Trophoblast cell (in vitro differentiated cells and primary cell): ENCODE measurements around the gene EVL.

Experiments used
- DNase-seq, 2 donors: peaks; one replicate each; pipeline ENCODE4 v3.0.0-alpha.2; 2016
- H2AFZ ChIP-seq: 2 replicates; pipeline ENCODE4 v1.6.1; 2013; ENCODE audit warnings: low read length, moderate library complexity, mild to moderate bottlenecking; ENCODE audit not compliant: insufficient read depth, poor library complexity
- H2AK5ac ChIP-seq: 2 replicates; pipeline ENCODE4 v1.6.1; 2013; ENCODE audit warnings: mild to moderate bottlenecking, low read length
- H2BK120ac ChIP-seq: 2 replicates; pipeline ENCODE4 v1.6.1; 2013; ENCODE audit warnings: low read length, mild to moderate bottlenecking, moderate library complexity; ENCODE audit not compliant: insufficient read depth, poor library complexity
- H2BK12ac ChIP-seq: 2 replicates; pipeline ENCODE4 v1.6.1; 2013; ENCODE audit warnings: mild to moderate bottlenecking, low read length, moderate library complexity
- H2BK5ac ChIP-seq: 2 replicates; pipeline ENCODE4 v1.6.1; 2013; ENCODE audit warnings: low read length, low read depth, moderate library complexity, mild to moderate bottlenecking; ENCODE audit not compliant: poor library complexity
- H3K14ac ChIP-seq: 2 replicates; pipeline ENCODE4 v1.6.1; 2013; ENCODE audit warnings: mild to moderate bottlenecking, low read length
- H3K18ac ChIP-seq: 2 replicates; pipeline ENCODE4 v1.6.1; 2013; ENCODE audit warnings: mild to moderate bottlenecking, low read length
- H3K23ac ChIP-seq: 2 replicates; pipeline ENCODE4 v1.6.1; 2013; ENCODE audit warnings: low read length
- H3K27ac ChIP-seq: 2 replicates; pipeline ENCODE4 v1.5.1; 2013; ENCODE audit warnings: low read depth, mild to moderate bottlenecking, inconsistent platforms, low read length, moderate library complexity
- H3K27me3 ChIP-seq: 2 replicates; pipeline ENCODE4 v1.6.1; 2013; ENCODE audit warnings: inconsistent platforms, mild to moderate bottlenecking, low read length, moderate library complexity; ENCODE audit not compliant: insufficient read depth
- H3K36me3 ChIP-seq, 2 experiments: 1 replicate in 1 of 2; 2 replicates in 1 of 2; pipeline ENCODE4 v1.6.1; 2013; ENCODE audit warnings: low read length in 2 of 2, mild to moderate bottlenecking in 2 of 2, moderate library complexity in 1 of 2; ENCODE audit not compliant: insufficient read depth in 2 of 2, control insufficient read depth in 1 of 2
- H3K4ac ChIP-seq: 2 replicates; pipeline ENCODE4 v1.6.1; 2013; ENCODE audit warnings: low read depth, mild to moderate bottlenecking, low read length, moderate library complexity
- H3K4me1 ChIP-seq, 2 experiments: 1 replicate in 1 of 2; 2 replicates in 1 of 2; pipeline ENCODE4 v1.6.1; 2013; ENCODE audit warnings: low read length in 2 of 2, mild to moderate bottlenecking in 2 of 2, moderate library complexity in 1 of 2; ENCODE audit not compliant: insufficient read depth in 2 of 2, control insufficient read depth in 1 of 2
- H3K4me2 ChIP-seq: 2 replicates; pipeline ENCODE4 v1.6.1; 2013; ENCODE audit warnings: inconsistent platforms, mild to moderate bottlenecking, low read length, moderate library complexity
- H3K4me3 ChIP-seq: 2 replicates; pipeline ENCODE4 v1.5.1; 2013; ENCODE audit warnings: mild to moderate bottlenecking, low read depth, low read length, inconsistent platforms
- H3K79me1 ChIP-seq: one replicate; pipeline ENCODE4 v1.6.1; 2013; ENCODE audit warnings: low read length
- H3K79me2 ChIP-seq: 2 replicates; pipeline ENCODE4 v1.6.1; 2013; ENCODE audit warnings: low read length, mild to moderate bottlenecking; ENCODE audit not compliant: control insufficient read depth, insufficient read depth, poor library complexity
- H3K9ac ChIP-seq: 2 replicates; pipeline ENCODE4 v1.6.1; 2013; ENCODE audit warnings: mild to moderate bottlenecking, low read length
- H3K9me3 ChIP-seq: 2 replicates; pipeline ENCODE4 v1.6.1; 2013; ENCODE audit warnings: low read depth, mild to moderate bottlenecking, control low read depth, inconsistent platforms, low read length; ENCODE audit not compliant: insufficient read depth
- H4K12ac ChIP-seq: 2 replicates; pipeline ENCODE4 v1.6.1; 2013; ENCODE audit warnings: low read depth, mild to moderate bottlenecking, low read length, moderate library complexity
- H4K8ac ChIP-seq: 2 replicates; pipeline ENCODE4 v1.6.1; 2013; ENCODE audit warnings: low read depth, mild to moderate bottlenecking, low read length, moderate library complexity
- H4K91ac ChIP-seq: one replicate; pipeline ENCODE4 v1.6.1; 2013; ENCODE audit warnings: low read depth, mild to moderate bottlenecking, low read length, moderate library complexity
- WGBS: extraction: QIAGEN DNeasy Blood & Tissue Kit; methylation state at CpG from one replicate; pipeline ENCODE4 v1.1.7; 2013; ENCODE audit warnings: missing lambda C conversion rate; ENCODE audit not compliant: insufficient read length, insufficient coverage; ENCODE audit errors: extremely low coverage; 5-methylcytosine and 5-hydroxymethylcytosine counted together

EVL gene

GRCh38 chr14:100127853-100128455 lies 62.7 kb downstream of the EVL start:
- Histone ChIP-seq H3K36me3 (peaks cover 15 to 17% of the 10 kb centered on the region in 2 experiments), H3K4ac (no peak overlapping the region), H3K27ac (no peak overlapping the region), H3K18ac (no peak overlapping the region), H2BK120ac (no peak overlapping the region), H3K4me1 (peaks cover 5 to 7% of the 10 kb centered on the region in 2 experiments), H2AFZ (no peak overlapping the region), H3K14ac (no peak overlapping the region), H3K9me3 (peaks cover 2% of the 10 kb centered on the region), H4K12ac (no peak overlapping the region), H3K27me3 (no peaks in the 10 kb centered on the region), H2AK5ac (no peak overlapping the region), H3K79me1 (no peaks in the 10 kb centered on the region), H3K4me2 (no peak overlapping the region), H4K91ac (no peak overlapping the region), H3K79me2 (no peaks in the 10 kb centered on the region), H2BK12ac (no peak overlapping the region), H3K23ac (no peak overlapping the region), H4K8ac (no peak overlapping the region), H3K4me3 (no peak overlapping the region), H3K9ac (no peak overlapping the region), H2BK5ac (no peak overlapping the region)
- WGBS = no CpG with 5 or more reads among the region's 12 CpGs
- DNase-seq = no peak

- WGBS = no CpG with 5 or more reads among the region's 12 CpGs
- no peaks in the 10 kb centered on the region for H3K79me1 ChIP-seq
- H3K36me3 ChIP-seq = peaks cover 15% of the 10 kb centered on the region in 2 experiments
- no peak overlapping the region for H3K4ac ChIP-seq
- H2BK12ac ChIP-seq = no peak overlapping the region
- no peaks in the 10 kb centered on the region for H3K79me2 ChIP-seq
- no peak overlapping the region for H2AK5ac ChIP-seq
- no peak overlapping the region for H3K9ac ChIP-seq
- peaks cover 2% of the 10 kb centered on the region for H3K9me3 ChIP-seq
- no peak overlapping the region for H3K27ac ChIP-seq
- H3K23ac ChIP-seq = no peak overlapping the region
- no peak overlapping the region for H4K91ac ChIP-seq
- H2BK5ac ChIP-seq = no peak overlapping the region
- no peak overlapping the region for H3K4me3 ChIP-seq
- no peak overlapping the region for H3K18ac ChIP-seq
- H3K27me3 ChIP-seq = no peaks in the 10 kb centered on the region
- no peak overlapping the region for H2AFZ ChIP-seq
- no peak for DNase-seq
- peaks cover 5 to 7% of the 10 kb centered on the region in 2 experiments for H3K4me1 ChIP-seq
- no peak overlapping the region for H2BK120ac ChIP-seq
- no peak overlapping the region for H3K14ac ChIP-seq
- H3K4me2 ChIP-seq = no peak overlapping the region
- H4K12ac ChIP-seq = no peak overlapping the region
- no peak overlapping the region for H4K8ac ChIP-seq
Measured at GRCh38 chr14:100128688-100129087, 63.5 kb downstream of the EVL start.

- no CpG with 5 or more reads among the region's 7 CpGs for WGBS
- no peaks in the 10 kb centered on the region for H3K27me3 ChIP-seq
Measured at GRCh38 chr14:100129161-100129589, 64.0 kb downstream of the EVL start.

GRCh38 chr14:100130521-100130920 lies 65.3 kb downstream of the EVL start:
- WGBS = no CpG with 5 or more reads among the region's 11 CpGs
- Histone ChIP-seq H3K9me3 (peaks cover 2% of the 10 kb centered on the region), H4K8ac (no peak overlapping the region), H3K79me2 (no peaks in the 10 kb centered on the region), H3K27me3 (no peaks in the 10 kb centered on the region), H2BK5ac (no peak overlapping the region), H3K18ac (no peak overlapping the region), H3K9ac (no peak overlapping the region), H2BK120ac (no peak overlapping the region), H3K4me2 (no peak overlapping the region), H3K4me1 (peaks cover 5 to 7% of the 10 kb centered on the region in 2 experiments), H3K14ac (no peak overlapping the region), H3K4me3 (no peak overlapping the region), H3K27ac (no peak overlapping the region), H2AFZ (no peak overlapping the region), H3K36me3 (peaks cover 12 to 15% of the 10 kb centered on the region in 2 experiments), H2BK12ac (no peak overlapping the region), H3K4ac (no peak overlapping the region), H3K79me1 (no peaks in the 10 kb centered on the region), H4K12ac (no peak overlapping the region), H4K91ac (no peak overlapping the region), H3K23ac (no peak overlapping the region), H2AK5ac (no peak overlapping the region)
- DNase-seq = no peak

More at GRCh38 chr14:100129161-100129589, 64.0 kb downstream of the EVL start:
- H2AFZ ChIP-seq = no peak overlapping the region
- peaks cover 2% of the 10 kb centered on the region for H3K9me3 ChIP-seq
- H3K36me3 ChIP-seq = peaks cover 12 to 18% of the 10 kb centered on the region in 2 experiments
- no peak overlapping the region for H3K14ac ChIP-seq
- no peak overlapping the region for H2BK120ac ChIP-seq
- no peak overlapping the region for H3K4ac ChIP-seq
- H3K4me3 ChIP-seq = no peak overlapping the region
- no peak overlapping the region for H3K27ac ChIP-seq
- no peaks in the 10 kb centered on the region for H3K79me1 ChIP-seq
- DNase-seq = no peak
- no peak overlapping the region for H3K23ac ChIP-seq
- no peak overlapping the region for H4K12ac ChIP-seq
- no peak overlapping the region for H3K18ac ChIP-seq
- no peaks in the 10 kb centered on the region for H3K79me2 ChIP-seq
- no peak overlapping the region for H2BK12ac ChIP-seq
- peaks cover 5 to 7% of the 10 kb centered on the region in 2 experiments for H3K4me1 ChIP-seq
- H2BK5ac ChIP-seq = no peak overlapping the region
- H3K4me2 ChIP-seq = no peak overlapping the region
- H2AK5ac ChIP-seq = no peak overlapping the region
- H3K9ac ChIP-seq = no peak overlapping the region
- H4K91ac ChIP-seq = no peak overlapping the region
- no peak overlapping the region for H4K8ac ChIP-seq
